Uterus (tissue), 4 donors: ENCODE data around the gene ADAMTS17. TPM values are rescaled to one million over a fixed set of nuclear protein-coding genes. Genes with fewer than 3 reads are reported as not detected.
A peak's percentile ranks its signal among the peaks of the same experiment; 100 is the strongest.

ENCODE experiments used
- DNase-seq, 2 donors: peaks; one replicate each; pipeline ENCODE4 v3.0.0-alpha.2; 2019 to 2020
- H3K27ac ChIP-seq, 2 donors: fragments of 200-600 bp; sonication (generic); 1 replicate in 1 of 2; 2 replicates in 1 of 2; pipeline ENCODE4 v1.5.1; 2016 to 2018
- H3K27me3 ChIP-seq, 2 donors: fragments of 200-600 bp; sonication (generic); one replicate each; pipeline ENCODE4 v1.5.1; 2018 to 2019; ENCODE audit warnings: control low read depth in 1 of 2
- H3K36me3 ChIP-seq, 2 donors: fragments of 200-600 bp; sonication (generic); one replicate each; pipeline ENCODE4 v1.5.1; 2019; ENCODE audit warnings: control low read depth in 1 of 2
- H3K4me1 ChIP-seq, 2 donors: fragments of 200-600 bp; sonication (generic); one replicate each; pipeline ENCODE4 v1.5.1; 2018 to 2019; ENCODE audit warnings: control low read depth in 1 of 2
- H3K4me3 ChIP-seq, 2 donors: fragments of 200-600 bp; sonication (generic); 1 replicate in 1 of 2; 2 replicates in 1 of 2; pipeline ENCODE4 v1.5.1; 2018 to 2019; ENCODE audit warnings: mild to moderate bottlenecking in 1 of 2
- H3K9me3 ChIP-seq, 2 donors: fragments of 200-600 bp; sonication (generic); one replicate each; pipeline ENCODE4 v1.5.1; 2019; ENCODE audit warnings: control low read depth in 1 of 2
- CTCF ChIP-seq, 4 experiments: fragments of 200-600 bp in 2 of 4; fragments of 450-650 bp in 2 of 4; sonication (generic) in 2 of 4; IDR thresholded peaks; one replicate each; pipeline ENCODE4 v1.5.1; 2016 to 2019; ENCODE audit warnings: antibody characterized with exemption in 4 of 4, mild to moderate bottlenecking in 2 of 4, moderate library complexity in 1 of 4
- POLR2A ChIP-seq, 2 donors: fragments of 450-650 bp; IDR thresholded peaks; one replicate each; pipeline ENCODE4 v1.6.1; 2016; ENCODE audit warnings: antibody characterized with exemption in 2 of 2, mild to moderate bottlenecking in 1 of 2, moderate library complexity in 1 of 2
- intact Hi-C: fragments of 100-400 bp; cut with DNase I; formaldehyde crosslinking; loops from one replicate; pipeline ENCODE4 v1.15.1; 2023; ENCODE audit warnings: low total_unique reads
- total RNA-seq, 4 donors: library from RNA; depleted of rRNA in 3 of 4; stranded (reverse); fragments of >200 nt in 3 of 4; gene quantifications; one replicate each; pipeline versions ENCODE4 v1.1.0 to v1.2.4, GENCODE V29; 2014 to 2023
- donor health status: DM: yes; HTN: yes; CAD: no.

The ADAMTS17 gene
- total RNA-seq, 4 donors from 2014 or later, result 3.1 to 17.1 (median 8.1) TPM; not detected in 1

GRCh38 chr15:100241572-100242482 is 99.9 kb downstream of the ADAMTS17 start:
- DNase-seq, result no peak
- Histone ChIP-seq H3K27ac (no peak overlapping the region), H3K9me3 (no peaks in the 10 kb centered on the region), H3K27me3 (no peaks in the 10 kb centered on the region), H3K4me3 (no peak overlapping the region), H3K36me3 (no peaks in the 10 kb centered on the region), H3K4me1 (no peaks in the 10 kb centered on the region)
- intact Hi-C loops, result no loop called here
- no peak for TF ChIP-seq POLR2A (IDR thresholded peaks at IDR 0.05)
- TF ChIP-seq CTCF (IDR thresholded peaks at IDR 0.05), result no peak

GRCh38 chr15:100236981-100237720 is 104.6 kb downstream of the ADAMTS17 start:
- Histone ChIP-seq H3K4me1 (no peaks in the 10 kb centered on the region), H3K27ac (no peak overlapping the region), H3K4me3 (no peak overlapping the region), H3K36me3 (no peaks in the 10 kb centered on the region), H3K27me3 (no peaks in the 10 kb centered on the region), H3K9me3 (no peaks in the 10 kb centered on the region)
- DNase-seq, result no peak
- TF ChIP-seq POLR2A (IDR thresholded peaks at IDR 0.05), result no peak
- no peak for TF ChIP-seq CTCF (IDR thresholded peaks at IDR 0.05)
- intact Hi-C loops, result no loop called here

- no peak for DNase-seq
- Histone ChIP-seq H3K27me3 (no peaks in the 10 kb centered on the region), H3K9me3 (no peaks in the 10 kb centered on the region), H3K36me3 (no peaks in the 10 kb centered on the region), H3K4me1 (no peaks in the 10 kb centered on the region), H3K27ac (no peak overlapping the region), H3K4me3 (no peak overlapping the region)
- TF ChIP-seq POLR2A (IDR thresholded peaks at IDR 0.05), result no peak
- no peak for TF ChIP-seq CTCF (IDR thresholded peaks at IDR 0.05)
- intact Hi-C loops, result no loop called here
Observed at GRCh38 chr15:100235030-100235617, 106.7 kb downstream of the ADAMTS17 start.

DNA sequence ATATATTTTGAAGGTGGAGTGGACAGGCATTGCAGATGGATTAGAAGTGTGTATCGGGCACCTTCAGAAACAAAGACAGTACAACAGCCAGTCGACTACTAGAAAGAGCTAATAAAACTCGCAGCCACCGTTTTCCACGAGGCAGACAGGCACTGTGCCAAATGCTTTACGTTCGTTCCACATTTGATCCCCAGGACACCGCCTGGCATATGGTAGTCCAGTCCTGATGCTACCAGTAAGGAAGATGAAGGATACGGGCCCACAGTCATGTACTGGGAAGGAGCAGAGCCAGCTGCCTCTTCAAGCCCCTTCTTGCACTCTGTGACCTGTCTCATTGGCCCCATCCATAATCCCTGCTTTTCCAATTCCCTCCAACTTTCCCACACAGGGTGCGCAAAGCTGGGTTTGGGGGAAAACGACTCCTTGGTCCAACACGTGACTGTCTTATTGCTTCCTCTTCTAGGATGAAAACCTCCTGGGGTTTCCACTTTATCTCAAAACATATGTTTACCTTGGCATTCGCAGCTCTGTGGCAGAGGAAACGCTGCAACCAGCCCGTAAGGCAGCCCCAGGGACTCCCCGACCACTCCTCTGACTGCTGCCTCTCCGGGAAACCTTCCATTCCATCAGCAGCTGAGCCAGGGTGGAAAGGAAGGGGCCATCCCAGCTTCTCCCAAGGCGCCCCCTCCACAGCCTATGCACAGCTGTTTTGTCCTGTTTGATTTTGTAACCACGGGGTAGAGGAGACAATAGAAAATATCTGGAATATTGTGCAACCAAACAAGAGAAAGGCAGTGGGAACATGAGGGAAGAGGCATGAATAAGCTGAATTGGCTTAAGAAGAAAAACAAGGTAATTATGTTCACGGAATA is 107.4 kb downstream of the ADAMTS17 start:
- no peak overlapping the region for H3K27ac ChIP-seq
- no peaks in the 10 kb centered on the region for H3K9me3 ChIP-seq
- TF ChIP-seq CTCF (IDR thresholded peaks at IDR 0.05), result no peak
- TF ChIP-seq POLR2A (IDR thresholded peaks at IDR 0.05), result no peak
- no peaks in the 10 kb centered on the region for H3K4me1 ChIP-seq
- peak in 1 of 2 donors; percentile 33 for DNase-seq
- intact Hi-C loops, result no loop called here
- H3K36me3 ChIP-seq, result no peaks in the 10 kb centered on the region
- no peaks in the 10 kb centered on the region for H3K27me3 ChIP-seq
- H3K4me3 ChIP-seq, result no peak overlapping the region
